Measurements from ENCODE around the gene THOC1. TPM values are rescaled to one million over a fixed set of nuclear protein-coding genes. Genes with fewer than 3 reads are reported as not detected.

The THOC1 gene
- total and polyA plus RNA-seq, 3 donors from 2014 or later = 41.6 to 82.2 (median 79.7) TPM

- no peaks in the 10 kb centered on the region for H3K9me3 ChIP-seq
- no peaks in the 10 kb centered on the region for H3K4me1 ChIP-seq
- no peaks in the 10 kb centered on the region for H3K36me3 ChIP-seq (ENCODE audit: low read depth, missing control alignments)
- H3K4me3 ChIP-seq = no peak overlapping the region
- H3K27ac ChIP-seq = no peak overlapping the region
- no peak for DNase-seq
- intact Hi-C loops (cut with DNase I; ENCODE audit: low total_unique reads) = no loop called here
- no peak for TF ChIP-seq CTCF (IDR thresholded peaks at IDR 0.05)
- no peak for TF ChIP-seq POLR2A (IDR thresholded peaks at IDR 0.05)
- 91 to 98% methylated on average over 2 of the region's 2 CpGs for WGBS, 2 donors
- H3K27me3 ChIP-seq = no peaks in the 10 kb centered on the region
Observed at GRCh38 chr18:303607-304006, 35.8 kb upstream of the THOC1 start.

- 0 to 54% methylated on average over 1 of the region's 1 CpG for WGBS, 2 donors
- Histone ChIP-seq H3K27ac (no peak overlapping the region), H3K4me3 (no peak overlapping the region), H3K9me3 (no peaks in the 10 kb centered on the region), H3K27me3 (no peaks in the 10 kb centered on the region), H3K36me3 (ENCODE audit: low read depth, missing control alignments) (no peaks in the 10 kb centered on the region), H3K4me1 (no peaks in the 10 kb centered on the region)
- no peak for DNase-seq
- TF ChIP-seq CTCF (IDR thresholded peaks at IDR 0.05) (no peak), POLR2A (IDR thresholded peaks at IDR 0.05) (no peak)
- intact Hi-C loops (cut with DNase I; ENCODE audit: low total_unique reads) = no loop called here
Observed at GRCh38 chr18:303011-303410, 35.2 kb upstream of the THOC1 start.

GRCh38 chr18:302097-302496, 34.2 kb upstream of the THOC1 start:
- Histone ChIP-seq H3K27ac (no peak overlapping the region), H3K9me3 (no peaks in the 10 kb centered on the region), H3K4me1 (no peaks in the 10 kb centered on the region), H3K27me3 (no peaks in the 10 kb centered on the region), H3K4me3 (no peak overlapping the region), H3K36me3 (ENCODE audit: low read depth, missing control alignments) (no peaks in the 10 kb centered on the region)
- 76 to 79% methylated on average over 7 of the region's 7 CpGs for WGBS, 2 donors
- DNase-seq = no peak
- intact Hi-C loops (cut with DNase I; ENCODE audit: low total_unique reads) = no loop called here
- no peak for TF ChIP-seq CTCF (IDR thresholded peaks at IDR 0.05)
- no peak for TF ChIP-seq POLR2A (IDR thresholded peaks at IDR 0.05)

GRCh38 chr18:297936-298335, 30.1 kb upstream of the THOC1 start:
- no peak overlapping the region for H3K27ac ChIP-seq
- no peaks in the 10 kb centered on the region for H3K4me1 ChIP-seq
- no peaks in the 10 kb centered on the region for H3K27me3 ChIP-seq
- no peak for TF ChIP-seq CTCF (IDR thresholded peaks at IDR 0.05)
- no peak for TF ChIP-seq POLR2A (IDR thresholded peaks at IDR 0.05)
- DNase-seq = no peak
- no peak overlapping the region for H3K4me3 ChIP-seq
- H3K9me3 ChIP-seq = no peaks in the 10 kb centered on the region
- WGBS, 2 donors = 89 to 93% methylated on average over 2 of the region's 2 CpGs
- H3K36me3 ChIP-seq (ENCODE audit: low read depth, missing control alignments) = no peaks in the 10 kb centered on the region
- intact Hi-C loops (cut with DNase I; ENCODE audit: low total_unique reads) = no loop called here

GRCh38 chr18:295756-296490, 28.1 kb upstream of the THOC1 start:
- H3K4me1 ChIP-seq = no peaks in the 10 kb centered on the region
- H3K36me3 ChIP-seq (ENCODE audit: low read depth, missing control alignments) = no peaks in the 10 kb centered on the region
- DNase-seq = no peak
- H3K27ac ChIP-seq = no peak overlapping the region
- 59 to 67% methylated on average over 3 of the region's 3 CpGs for WGBS, 2 donors
- intact Hi-C loops (cut with DNase I; ENCODE audit: low total_unique reads) = no loop called here
- no peak overlapping the region for H3K4me3 ChIP-seq
- H3K27me3 ChIP-seq = no peaks in the 10 kb centered on the region
- H3K9me3 ChIP-seq = no peaks in the 10 kb centered on the region
- TF ChIP-seq POLR2A (IDR thresholded peaks at IDR 0.05) (no peak), CTCF (IDR thresholded peaks at IDR 0.05) (no peak)
